CMK (cell line): ENCODE data around the gene CMIP.
"Not testable (repeated sequence)": the region's sequence is repeated elsewhere in the genome, so short reads cannot be mapped to it uniquely, and the experiment has no call there.

Experiments used
- DNase-seq: peaks from one replicate; pipeline ENCODE4 v3.0.0-alpha.2; 2010; ENCODE audit warnings: low read depth

Gene CMIP

DNA sequence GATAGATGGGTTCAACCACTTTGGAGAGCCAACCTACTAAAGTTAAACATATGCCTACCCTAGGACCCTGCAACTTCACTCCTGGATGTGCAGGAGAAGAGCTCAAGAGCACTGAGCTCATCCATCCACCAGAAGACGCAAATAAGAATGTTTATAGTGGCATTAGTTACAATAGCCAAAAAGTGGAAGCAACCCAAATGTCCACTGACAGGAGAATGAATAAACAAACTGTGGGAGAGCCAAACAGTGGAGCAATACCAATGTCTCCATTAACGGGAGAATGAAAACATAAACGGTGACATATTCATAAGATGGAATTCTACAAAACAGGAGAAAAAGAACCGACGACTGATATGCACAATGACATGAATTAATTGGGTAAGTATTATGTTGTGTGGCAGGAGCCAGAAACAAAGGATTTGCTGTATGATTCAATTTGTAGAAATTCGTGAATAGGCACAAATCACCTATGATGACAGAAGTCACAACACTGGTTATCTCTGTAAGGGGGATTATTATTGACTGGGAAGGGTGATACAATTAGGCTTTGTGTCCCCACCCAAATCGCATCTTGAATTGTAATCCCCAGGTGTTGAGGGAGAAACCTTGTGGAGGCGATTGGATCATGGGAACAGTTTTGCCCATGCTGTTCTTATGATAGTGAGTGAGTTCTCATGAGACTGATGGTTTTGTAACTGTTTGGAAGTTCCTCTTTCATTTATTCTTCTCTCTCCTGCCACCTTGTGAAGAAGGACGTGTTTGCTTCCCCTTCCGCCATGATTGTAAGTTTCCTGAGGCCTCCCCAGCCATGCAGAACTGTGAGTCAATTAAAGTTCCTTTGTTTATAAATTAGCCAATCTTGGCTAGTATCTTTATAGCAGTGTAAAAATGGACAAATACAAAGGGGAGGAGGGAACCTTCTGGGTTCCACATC is 276.6 kb downstream of the CMIP start:
- no peak for DNase-seq

DNA sequence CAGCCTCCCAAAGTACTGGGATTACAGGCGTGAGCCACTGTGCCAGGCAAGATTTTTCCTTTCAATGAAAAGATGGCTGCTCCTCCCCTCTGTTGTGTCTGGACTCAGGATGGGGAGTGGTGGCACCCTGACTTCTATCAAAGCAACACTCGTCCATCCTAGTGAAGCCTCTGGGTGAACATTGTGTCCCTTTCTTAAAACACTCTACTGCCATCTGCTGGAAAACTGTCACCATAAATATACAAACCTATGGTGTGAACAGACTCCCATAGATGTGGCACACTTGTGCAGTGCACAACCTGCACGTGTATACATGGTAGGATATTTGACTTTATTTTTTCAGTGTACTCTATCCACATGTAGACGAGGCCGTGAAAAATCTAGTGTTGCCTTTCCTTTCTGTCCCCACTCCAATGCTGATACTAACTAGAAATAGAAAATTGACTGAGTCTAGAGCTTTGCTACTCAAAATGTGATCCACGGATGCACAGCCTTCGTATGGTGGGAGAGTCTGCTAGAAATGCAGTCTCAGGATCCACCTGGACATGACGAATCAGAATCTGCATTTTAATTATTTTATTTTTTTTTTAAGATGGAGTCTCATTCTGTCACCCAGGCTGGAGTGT is 278.6 kb downstream of the CMIP start:
- peak; percentile 49 for DNase-seq

DNA sequence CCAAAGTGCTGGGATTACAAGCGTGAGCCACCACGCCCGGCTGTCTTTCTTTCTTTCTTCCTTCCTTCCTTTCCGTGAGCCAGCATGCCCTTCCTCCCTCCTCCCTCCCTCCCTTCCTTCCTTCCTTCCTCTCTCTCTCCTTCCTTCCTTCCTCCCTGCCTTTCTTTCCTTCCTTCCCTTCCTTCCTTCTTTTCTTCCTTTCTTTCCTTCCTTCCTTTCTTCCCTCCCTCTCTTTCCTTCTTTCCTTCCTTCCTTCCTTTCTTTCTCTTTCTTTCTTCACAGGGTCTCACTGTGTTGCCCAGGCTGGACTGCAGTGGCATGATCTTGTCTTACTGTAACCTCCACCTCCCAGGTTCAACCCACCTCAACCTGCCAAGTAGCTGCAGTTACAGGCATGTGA is 283.8 kb downstream of the CMIP start:
- no peak for DNase-seq

DNA sequence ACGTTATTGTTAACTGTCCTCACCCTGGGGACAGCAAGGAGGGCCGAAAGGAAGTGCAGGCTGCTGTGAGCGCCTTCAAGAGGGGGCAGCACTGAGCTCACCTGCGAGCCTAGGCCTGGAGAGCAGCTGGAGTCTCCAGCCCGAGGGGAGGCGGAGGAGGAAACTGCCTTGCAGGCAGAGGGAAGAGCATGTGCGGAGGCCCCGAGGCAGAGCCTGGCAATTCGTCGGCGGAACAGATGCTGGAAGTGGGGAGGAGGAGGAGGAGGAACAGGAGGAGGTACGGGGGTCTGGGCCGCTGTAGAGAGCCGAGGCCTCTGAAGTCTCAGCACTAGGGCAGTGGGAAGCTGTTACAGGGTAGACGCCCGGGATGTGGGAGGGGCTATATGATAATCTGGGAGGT is 284.8 kb downstream of the CMIP start:
- no peak for DNase-seq

- DNase-seq, result no peak
These were observed 285.8 kb downstream of the CMIP start for GRCh38 chr16:81730090-81731051.

DNA sequence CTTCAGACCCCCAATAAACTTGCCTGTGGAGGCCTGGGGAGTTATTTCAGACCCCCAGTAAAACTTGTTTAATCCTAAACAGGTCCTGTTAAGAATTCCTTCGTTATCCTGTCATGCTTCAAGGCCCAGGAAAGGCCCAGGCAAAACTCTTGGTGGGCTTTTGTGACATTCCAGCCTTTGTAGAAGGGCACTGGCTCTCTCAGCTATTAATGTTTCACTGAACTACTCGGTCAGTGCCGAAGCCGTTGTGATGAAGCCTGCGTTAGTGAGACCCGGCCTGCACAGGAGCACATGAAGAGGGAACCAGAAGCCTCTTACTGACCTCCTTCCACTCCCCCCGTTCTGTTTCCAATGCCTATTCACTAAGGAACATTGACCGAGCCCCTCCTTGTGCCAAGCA is 287.0 kb downstream of the CMIP start:
- no peak for DNase-seq

DNA sequence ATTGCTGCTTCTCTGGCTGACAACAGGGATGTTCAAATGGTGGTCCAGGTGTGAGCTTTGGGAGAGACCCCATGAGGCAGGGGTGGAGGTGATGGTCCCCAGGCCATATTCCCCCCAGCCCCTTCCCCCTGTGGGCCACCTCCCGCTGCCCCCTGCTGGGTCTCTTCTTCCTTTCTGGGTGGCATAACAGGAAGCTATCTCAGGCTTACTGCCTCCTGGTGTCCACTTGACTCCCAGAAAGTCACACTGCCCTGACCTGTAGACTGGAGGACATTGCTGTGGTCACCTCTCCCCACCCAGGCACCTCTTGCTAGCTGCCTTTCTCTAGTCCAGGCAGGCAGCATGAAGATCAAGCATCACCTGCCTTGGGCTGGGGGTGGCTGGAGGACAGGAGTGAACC is 288.1 kb downstream of the CMIP start:
- DNase-seq, result no peak

DNA sequence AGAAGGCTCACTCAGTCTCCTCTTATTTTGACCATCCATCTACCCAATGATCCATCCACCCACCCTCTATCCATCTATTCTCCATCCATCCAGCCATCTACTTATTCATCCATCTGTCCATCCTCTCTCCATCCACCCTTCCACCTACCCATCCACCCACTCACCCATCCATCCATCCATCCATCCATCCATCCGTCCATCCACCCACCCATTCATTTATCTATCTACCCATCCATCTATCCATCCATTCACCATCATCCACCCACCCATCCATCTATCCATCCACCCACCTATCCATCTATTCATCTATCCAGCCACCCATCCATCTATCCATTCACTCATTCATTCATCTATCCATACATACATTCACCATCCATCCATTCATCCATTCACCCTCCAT is 288.7 kb downstream of the CMIP start:
- DNase-seq, result no peak

GRCh38 chr16:81734632-81735434 is 290.2 kb downstream of the CMIP start:
- no peak for DNase-seq

- DNase-seq, result no peak
These were observed 293.4 kb downstream of the CMIP start for GRCh38 chr16:81737885-81738536.

GRCh38 chr16:81738783-81739496 is 294.3 kb downstream of the CMIP start:
- peak; percentile 86 for DNase-seq

DNA sequence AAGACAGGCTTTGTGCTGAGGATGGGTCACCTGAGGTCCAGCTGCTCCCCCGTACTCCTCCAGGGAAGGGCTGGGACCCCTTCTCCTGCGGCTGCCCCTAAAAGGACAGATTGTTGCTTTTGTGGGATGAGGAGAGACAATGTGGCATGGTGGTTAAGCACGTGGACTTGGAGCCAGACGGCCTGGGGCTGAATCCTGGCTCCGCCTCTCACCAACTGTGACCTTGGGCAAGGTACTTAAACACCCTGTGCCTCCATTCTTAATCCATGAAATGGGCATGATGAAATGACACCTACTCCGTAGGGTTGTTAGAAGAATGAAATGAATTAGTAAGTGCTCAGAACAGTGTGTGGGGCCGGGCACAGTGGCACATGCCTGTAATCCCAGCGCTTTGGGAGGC is 294.9 kb downstream of the CMIP start:
- DNase-seq, result no peak

DNA sequence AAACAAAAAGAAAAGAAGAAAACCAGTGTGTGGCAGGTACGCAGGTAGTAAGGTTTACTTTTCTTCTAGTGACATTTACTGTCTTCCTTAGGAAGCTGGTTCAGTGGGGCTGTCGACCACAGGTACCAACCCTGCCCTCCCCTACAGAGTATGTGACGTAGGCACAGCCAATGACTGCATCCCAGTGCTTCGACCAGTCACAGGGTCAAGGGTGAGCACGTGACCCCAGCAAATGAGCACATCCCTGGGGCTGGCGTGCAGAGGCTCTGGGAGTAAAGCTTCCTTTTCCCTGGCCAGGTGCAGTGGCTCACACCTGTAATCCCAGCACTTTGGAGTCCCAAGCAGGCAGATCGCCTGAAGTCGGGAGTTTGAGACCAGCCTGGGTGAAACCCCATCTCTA is 295.6 kb downstream of the CMIP start:
- DNase-seq, result no peak

- not testable (repeated sequence) for DNase-seq
These were observed 296.8 kb downstream of the CMIP start for GRCh38 chr16:81741430-81741770.

DNA sequence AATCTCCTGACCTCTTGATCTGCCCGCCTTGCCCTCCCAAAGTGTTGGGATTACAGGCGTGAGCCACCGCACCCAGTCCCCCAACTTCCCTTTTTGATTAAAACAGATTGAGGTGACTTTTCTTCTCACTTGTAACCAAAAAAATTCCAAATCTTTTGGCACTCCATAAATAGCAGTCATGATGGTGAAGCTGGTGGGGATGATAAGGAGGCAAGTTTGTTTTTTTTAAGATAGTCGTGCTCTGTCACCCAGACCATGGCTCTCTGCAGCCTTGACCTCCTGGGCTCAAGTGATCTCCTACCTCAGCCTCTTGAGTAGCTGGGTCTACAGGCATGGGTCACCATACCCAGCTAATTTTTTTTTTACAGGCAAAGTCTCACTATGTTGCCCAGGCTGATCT is 299.8 kb downstream of the CMIP start:
- no peak for DNase-seq

DNA sequence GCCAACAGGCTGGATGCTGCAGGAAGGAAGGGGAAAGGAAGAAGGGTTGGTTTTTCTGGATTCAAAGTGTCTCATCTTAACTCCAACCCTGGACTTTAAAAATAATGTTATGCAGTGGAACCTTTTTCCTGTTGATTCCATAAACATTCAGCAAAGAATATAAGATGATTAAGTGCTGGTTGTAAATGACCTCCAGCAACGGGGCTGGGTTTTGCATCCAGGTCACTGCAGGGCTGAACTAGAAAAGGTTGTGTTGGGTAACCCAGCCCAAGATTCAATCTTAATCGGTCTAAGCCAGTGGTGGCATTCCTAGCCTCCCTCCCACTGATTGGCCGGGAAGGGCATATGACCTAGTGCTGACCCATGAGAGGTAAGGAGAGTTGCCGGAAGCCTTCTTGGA is 300.3 kb downstream of the CMIP start:
- DNase-seq, result no peak

GRCh38 chr16:81745704-81746558 is 301.3 kb downstream of the CMIP start:
- no peak for DNase-seq

- no peak for DNase-seq
These were observed 302.0 kb downstream of the CMIP start for GRCh38 chr16:81746566-81746965.

GRCh38 chr16:81748476-81749198 is 304.0 kb downstream of the CMIP start:
- no peak for DNase-seq
